Mesenchymal stem cell (in vitro differentiated cells and primary cell): ENCODE results near the gene LCA5L.

Source experiments
- DNase-seq: peaks from one replicate; pipeline ENCODE4 v3.0.0-alpha.2; 2013
- H2AFZ ChIP-seq: one replicate; pipeline ENCODE4 v1.6.1; 2013; ENCODE audit warnings: low read depth, mild to moderate bottlenecking, control low read depth, inconsistent platforms, low read length, moderate library complexity
- H2AK5ac ChIP-seq: 2 replicates; pipeline ENCODE4 v1.6.1; 2013; ENCODE audit warnings: low read length, moderate library complexity, mild to moderate bottlenecking, inconsistent platforms; ENCODE audit not compliant: severe bottlenecking
- H2BK120ac ChIP-seq: one replicate; pipeline ENCODE4 v1.6.1; 2013; ENCODE audit warnings: low read depth, mild to moderate bottlenecking, inconsistent platforms, low read length, moderate library complexity
- H2BK12ac ChIP-seq, 2 experiments: one replicate each; pipeline ENCODE4 v1.6.1; 2013; ENCODE audit warnings: inconsistent platforms in 2 of 2, low read length in 2 of 2, mild to moderate bottlenecking in 2 of 2, moderate library complexity in 2 of 2, control low read depth in 1 of 2
- H2BK15ac ChIP-seq: one replicate; pipeline ENCODE4 v1.6.1; 2013; ENCODE audit warnings: mild to moderate bottlenecking, low read depth, inconsistent platforms; ENCODE audit not compliant: poor library complexity, severe bottlenecking
- H2BK5ac ChIP-seq: 2 replicates; pipeline ENCODE4 v1.6.1; 2013; ENCODE audit warnings: low read depth, mild to moderate bottlenecking, low read length, control low read depth, inconsistent platforms; ENCODE audit not compliant: poor library complexity, severe bottlenecking
- H3K14ac ChIP-seq, 2 experiments: one replicate each; pipeline ENCODE4 v1.6.1; 2013; ENCODE audit warnings: inconsistent platforms in 2 of 2, low read length in 2 of 2, control low read depth in 1 of 2, mild to moderate bottlenecking in 1 of 2, moderate library complexity in 1 of 2
- H3K18ac ChIP-seq, 2 experiments: one replicate each; pipeline ENCODE4 v1.6.1; 2013; ENCODE audit warnings: inconsistent platforms in 2 of 2, low read length in 2 of 2, control low read depth in 1 of 2, low read depth in 1 of 2, mild to moderate bottlenecking in 1 of 2
- H3K23ac ChIP-seq, 2 experiments: one replicate each; pipeline ENCODE4 v1.6.1; 2013; ENCODE audit warnings: inconsistent platforms in 2 of 2, low read length in 2 of 2, mild to moderate bottlenecking in 2 of 2, moderate library complexity in 2 of 2, control low read depth in 1 of 2
- H3K27ac ChIP-seq: 2 replicates; pipeline ENCODE4 v1.5.1; 2013; ENCODE audit warnings: mild to moderate bottlenecking, moderate library complexity, low read length, control low read depth, inconsistent platforms; ENCODE audit not compliant: poor library complexity, severe bottlenecking
- H3K27me3 ChIP-seq, 2 experiments: 2 replicates each; pipeline versions ENCODE4 v1.6.1 to v1.7.0; 2013; ENCODE audit warnings: low read length in 2 of 2, mild to moderate bottlenecking in 2 of 2, moderate library complexity in 2 of 2, control low read depth in 1 of 2, inconsistent platforms in 1 of 2; ENCODE audit not compliant: control insufficient read depth in 1 of 2, insufficient read depth in 1 of 2
- H3K36me3 ChIP-seq, 2 experiments: 2 replicates each; pipeline versions ENCODE4 v1.6.1 to v1.7.0; 2013; ENCODE audit warnings: low read length in 2 of 2, control low read depth in 1 of 2, inconsistent platforms in 1 of 2, low read depth in 1 of 2, mild to moderate bottlenecking in 1 of 2; ENCODE audit not compliant: insufficient read depth in 2 of 2, control insufficient read depth in 1 of 2
- H3K4ac ChIP-seq, 2 experiments: one replicate each; pipeline ENCODE4 v1.6.1; 2013; ENCODE audit warnings: inconsistent platforms in 2 of 2, low read length in 2 of 2, mild to moderate bottlenecking in 2 of 2, moderate library complexity in 2 of 2, control low read depth in 1 of 2, low read depth in 1 of 2
- H3K4me1 ChIP-seq: 2 replicates; pipeline ENCODE4 v1.6.1; 2013; ENCODE audit warnings: low read depth, low read length, control low read depth; ENCODE audit not compliant: control insufficient read depth, insufficient read depth
- H3K4me2 ChIP-seq: 2 replicates; pipeline ENCODE4 v1.6.1; 2013; ENCODE audit warnings: low read length, mild to moderate bottlenecking, inconsistent platforms; ENCODE audit not compliant: poor library complexity, severe bottlenecking
- H3K4me3 ChIP-seq, 2 experiments: 2 replicates each; pipeline versions ENCODE4 v1.5.1 to v1.7.0; 2013; ENCODE audit warnings: low read length in 2 of 2, mild to moderate bottlenecking in 2 of 2, control low read depth in 1 of 2, low read depth in 1 of 2; ENCODE audit not compliant: insufficient read depth in 1 of 2
- H3K79me1 ChIP-seq: replicated peaks from 2 replicates; pipeline ENCODE4 v1.6.1; 2013; ENCODE audit warnings: mild to moderate bottlenecking, control low read depth, low read length, inconsistent platforms; ENCODE audit not compliant: poor library complexity, severe bottlenecking
- H3K9ac ChIP-seq: 2 replicates; pipeline ENCODE4 v1.7.0; 2013; ENCODE audit warnings: mild to moderate bottlenecking, low read length, moderate library complexity
- H3K9me3 ChIP-seq: 2 replicates; pipeline ENCODE4 v1.7.0; 2013; ENCODE audit warnings: mild to moderate bottlenecking, low read length; ENCODE audit not compliant: control insufficient read depth
- H4K8ac ChIP-seq: one replicate; pipeline ENCODE4 v1.6.1; 2013; ENCODE audit warnings: inconsistent platforms, mild to moderate bottlenecking, low read length, moderate library complexity
- H4K91ac ChIP-seq: one replicate; pipeline ENCODE4 v1.6.1; 2013; ENCODE audit warnings: mild to moderate bottlenecking, low read length, inconsistent platforms
- WGBS: methylation state at CpG from one replicate; pipeline ENCODE4 v1.1.7; 2013; ENCODE audit warnings: mixed read lengths; 5-methylcytosine and 5-hydroxymethylcytosine counted together

LCA5L gene

DNA sequence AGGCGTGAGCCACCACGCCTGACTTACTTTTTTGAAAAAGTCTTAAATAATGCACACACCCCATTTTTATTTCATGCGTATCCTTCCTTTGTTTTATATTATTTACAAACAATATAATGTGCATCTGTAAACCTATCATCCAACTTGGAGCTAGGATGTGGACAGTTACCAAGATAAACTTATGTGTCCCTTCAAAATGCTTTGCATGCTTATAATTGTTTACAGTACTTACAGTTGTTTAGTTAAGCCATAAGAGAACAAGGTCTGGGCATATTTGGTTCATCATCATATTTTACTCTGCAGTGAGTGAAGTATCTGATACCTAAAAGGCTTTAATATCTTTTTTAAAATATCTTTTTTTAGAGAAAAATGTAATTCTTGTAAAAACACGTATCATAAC is 80.6 kb downstream of the LCA5L start:
- H3K9me3 ChIP-seq = no peaks in the 10 kb centered on the region
- no peak overlapping the region for H3K4me2 ChIP-seq
- H3K4me3 ChIP-seq = no peak overlapping the region
- H2BK15ac ChIP-seq = no peak overlapping the region
- no peak overlapping the region for H2BK5ac ChIP-seq
- peaks cover 0 to 10% of the 10 kb centered on the region in 2 experiments for H3K27me3 ChIP-seq
- no peaks in the 10 kb centered on the region for H3K4me1 ChIP-seq
- no peak overlapping the region for H2BK12ac ChIP-seq
- no peak overlapping the region for H3K4ac ChIP-seq
- no peak overlapping the region for H3K23ac ChIP-seq
- H4K8ac ChIP-seq = no peak overlapping the region
- H3K36me3 ChIP-seq = no peaks in the 10 kb centered on the region
- H3K9ac ChIP-seq = no peak overlapping the region
- H2AFZ ChIP-seq = no peak overlapping the region
- no peak for DNase-seq
- H2BK120ac ChIP-seq = no peak overlapping the region
- H2AK5ac ChIP-seq = no peak overlapping the region
- H3K27ac ChIP-seq = no peak overlapping the region
- WGBS = 97% methylated on average over 4 of the region's 4 CpGs
- H3K14ac ChIP-seq = no peak overlapping the region
- H3K79me1 ChIP-seq = no peaks in the 10 kb centered on the region
- H3K18ac ChIP-seq = no peak overlapping the region
- no peak overlapping the region for H4K91ac ChIP-seq

- Histone ChIP-seq H3K4me2 (no peak overlapping the region), H3K4ac (no peak overlapping the region), H3K79me1 (no peaks in the 10 kb centered on the region), H3K9ac (no peak overlapping the region), H3K36me3 (no peaks in the 10 kb centered on the region), H2BK120ac (no peak overlapping the region), H3K18ac (no peak overlapping the region), H2BK15ac (no peak overlapping the region), H4K91ac (no peak overlapping the region), H3K23ac (no peak overlapping the region), H3K4me1 (no peaks in the 10 kb centered on the region), H4K8ac (no peak overlapping the region), H2AFZ (no peak overlapping the region), H3K27me3 (peaks cover 0 to 10% of the 10 kb centered on the region in 2 experiments), H3K9me3 (no peaks in the 10 kb centered on the region), H3K4me3 (no peak overlapping the region), H2BK12ac (no peak overlapping the region), H2BK5ac (no peak overlapping the region), H3K14ac (no peak overlapping the region), H3K27ac (no peak overlapping the region), H2AK5ac (no peak overlapping the region)
- 87% methylated on average over 4 of the region's 6 CpGs for WGBS
- no peak for DNase-seq
Observed at GRCh38 chr21:39363607-39364555, 81.7 kb downstream of the LCA5L start.

- Histone ChIP-seq H2BK120ac (no peak overlapping the region), H3K9me3 (no peaks in the 10 kb centered on the region), H3K27me3 (peaks cover 0 to 11% of the 10 kb centered on the region in 2 experiments), H3K18ac (no peak overlapping the region), H4K91ac (no peak overlapping the region), H2BK5ac (no peak overlapping the region), H2BK15ac (no peak overlapping the region), H2BK12ac (no peak overlapping the region), H3K4ac (no peak overlapping the region), H3K9ac (no peak overlapping the region), H3K79me1 (no peaks in the 10 kb centered on the region), H3K4me1 (no peaks in the 10 kb centered on the region), H3K23ac (no peak overlapping the region), H2AFZ (no peak overlapping the region), H3K4me3 (no peak overlapping the region), H3K14ac (peak overlapping the region in 1 of 2 experiments; percentile 21), H3K27ac (no peak overlapping the region), H3K4me2 (no peak overlapping the region), H2AK5ac (no peak overlapping the region), H4K8ac (no peak overlapping the region), H3K36me3 (no peaks in the 10 kb centered on the region)
- DNase-seq = no peak
- 100% methylated on average over 1 of the region's 3 CpGs for WGBS
Observed at GRCh38 chr21:39362733-39363132, 82.8 kb downstream of the LCA5L start.

GRCh38 chr21:39359382-39359781 is 86.2 kb downstream of the LCA5L start:
- DNase-seq = no peak
- H3K4me3 ChIP-seq = no peak overlapping the region
- H3K9me3 ChIP-seq = no peaks in the 10 kb centered on the region
- WGBS = 93% methylated on average over 3 of the region's 4 CpGs
- H2BK15ac ChIP-seq = no peak overlapping the region
- H3K9ac ChIP-seq = no peak overlapping the region
- H4K91ac ChIP-seq = no peak overlapping the region
- H2AK5ac ChIP-seq = no peak overlapping the region
- H3K14ac ChIP-seq = no peak overlapping the region
- no peaks in the 10 kb centered on the region for H3K4me1 ChIP-seq
- no peak overlapping the region for H3K4ac ChIP-seq
- no peak overlapping the region for H3K4me2 ChIP-seq
- H3K36me3 ChIP-seq = no peaks in the 10 kb centered on the region
- H3K27me3 ChIP-seq = peaks cover 0 to 14% of the 10 kb centered on the region in 2 experiments
- no peak overlapping the region for H2BK120ac ChIP-seq
- no peaks in the 10 kb centered on the region for H3K79me1 ChIP-seq
- H3K18ac ChIP-seq = no peak overlapping the region
- H4K8ac ChIP-seq = no peak overlapping the region
- no peak overlapping the region for H2BK5ac ChIP-seq
- H2BK12ac ChIP-seq = no peak overlapping the region
- no peak overlapping the region for H2AFZ ChIP-seq
- H3K23ac ChIP-seq = no peak overlapping the region
- no peak overlapping the region for H3K27ac ChIP-seq
